ENCODE measurements around the gene BBX. TPM values are rescaled to one million over a fixed set of nuclear protein-coding genes. Genes with fewer than 3 reads are reported as not detected.

BBX gene
- total and polyA plus RNA-seq, 4 donors = 4.7 to 25.1 (median 20.5) TPM

- no peak for TF ChIP-seq NR2F2 (IDR thresholded peaks at IDR 0.05)
- TF ChIP-seq TAF1 (conservative IDR thresholded peaks at IDR 0.05) = peak; percentile 24
- H3K4me1 ChIP-seq (ENCODE audit: control insufficient read depth in 4 of 4, insufficient read depth in 4 of 4, low read length in 3 of 4) = peaks cover 2 to 12% (median 9%) of the 10 kb centered on the region in 4 donors
- under 1% methylated on average over 40 of the region's 40 CpGs for WGBS
Observed at GRCh38 chr3:107523539-107524325, 970 bp downstream of the BBX start.

DNA sequence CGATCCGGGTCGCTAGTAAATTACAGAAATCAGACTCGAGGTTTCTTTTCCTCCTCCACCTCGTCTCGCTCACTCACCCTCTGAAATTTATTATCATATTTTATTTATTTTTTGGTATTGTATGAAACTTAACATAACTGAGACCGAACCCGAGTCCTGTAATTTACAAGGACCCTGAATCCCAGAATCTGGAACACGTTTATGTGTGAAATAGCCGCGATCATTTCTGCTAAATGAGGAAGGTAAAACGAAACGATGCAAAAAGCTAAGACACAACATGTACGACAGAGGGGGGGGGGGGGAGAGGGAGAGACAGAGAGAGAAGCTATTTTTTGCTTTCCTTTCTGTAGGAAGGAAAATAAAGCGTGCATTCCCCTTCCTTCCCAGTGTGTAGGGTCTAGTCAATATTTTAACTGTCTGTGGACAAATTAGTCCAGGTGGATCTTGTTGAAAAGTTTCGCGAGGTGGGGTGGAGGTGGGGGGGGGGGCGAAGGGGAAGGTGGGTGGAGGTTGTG, 1.6 kb downstream of the BBX start:
- peaks cover 0 to 1% (median 0%) of the 10 kb centered on the region in 4 donors for H3K36me3 ChIP-seq (ENCODE audit: control insufficient read depth in 4 of 4, insufficient read depth in 3 of 4, low read depth in 1 of 4, low read length in 3 of 4)
- H3K4me3 ChIP-seq (ENCODE audit: low read depth in 1 of 3, low read length in 3 of 3) = peak overlapping the region; percentile 80 to 95 (median 95)
- TF ChIP-seq, protein P1, sequence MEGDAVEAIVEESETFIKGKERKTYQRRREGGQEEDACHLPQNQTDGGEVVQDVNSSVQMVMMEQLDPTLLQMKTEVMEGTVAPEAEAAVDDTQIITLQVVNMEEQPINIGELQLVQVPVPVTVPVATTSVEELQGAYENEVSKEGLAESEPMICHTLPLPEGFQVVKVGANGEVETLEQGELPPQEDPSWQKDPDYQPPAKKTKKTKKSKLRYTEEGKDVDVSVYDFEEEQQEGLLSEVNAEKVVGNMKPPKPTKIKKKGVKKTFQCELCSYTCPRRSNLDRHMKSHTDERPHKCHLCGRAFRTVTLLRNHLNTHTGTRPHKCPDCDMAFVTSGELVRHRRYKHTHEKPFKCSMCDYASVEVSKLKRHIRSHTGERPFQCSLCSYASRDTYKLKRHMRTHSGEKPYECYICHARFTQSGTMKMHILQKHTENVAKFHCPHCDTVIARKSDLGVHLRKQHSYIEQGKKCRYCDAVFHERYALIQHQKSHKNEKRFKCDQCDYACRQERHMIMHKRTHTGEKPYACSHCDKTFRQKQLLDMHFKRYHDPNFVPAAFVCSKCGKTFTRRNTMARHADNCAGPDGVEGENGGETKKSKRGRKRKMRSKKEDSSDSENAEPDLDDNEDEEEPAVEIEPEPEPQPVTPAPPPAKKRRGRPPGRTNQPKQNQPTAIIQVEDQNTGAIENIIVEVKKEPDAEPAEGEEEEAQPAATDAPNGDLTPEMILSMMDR (IDR thresholded peaks at IDR 0.05; ENCODE audit: low read depth, low read length, missing input control) = no peak
- TF ChIP-seq TAF1 (conservative IDR thresholded peaks at IDR 0.05) (no peak), HNF4A (conservative IDR thresholded peaks at IDR 0.05) (no peak), EGR1 (IDR thresholded peaks at IDR 0.05; ENCODE audit: low read depth in 2 of 2) (no peak), RXRA (IDR thresholded peaks at IDR 0.05) (no peak)
- no peaks in the 10 kb centered on the region for H3K9me3 ChIP-seq (ENCODE audit: control insufficient read depth in 4 of 4, low read length in 3 of 4)
- no peaks in the 10 kb centered on the region for H3K27me3 ChIP-seq (ENCODE audit: control insufficient read depth in 4 of 4, insufficient read depth in 4 of 4, low read length in 3 of 4)
- peak overlapping the region; percentile 79 to 95 for H3K27ac ChIP-seq (ENCODE audit: low read depth in 1 of 2, low read length in 2 of 2)
- DNase-seq (ENCODE audit: low spot score) = no peak
- H3K4me1 ChIP-seq (ENCODE audit: control insufficient read depth in 4 of 4, insufficient read depth in 4 of 4, low read length in 3 of 4) = peaks cover 2 to 12% (median 9%) of the 10 kb centered on the region in 4 donors
- peak overlapping the region; percentile 57 to 89 for H3K9ac ChIP-seq (ENCODE audit: low read depth in 1 of 2, low read length in 2 of 2)
- WGBS = under 1% methylated on average over 18 of the region's 18 CpGs

More at GRCh38 chr3:107523539-107524325, 970 bp downstream of the BBX start:
- peak; percentile 67 for DNase-seq (ENCODE audit: low spot score)
- H3K9ac ChIP-seq (ENCODE audit: low read depth in 1 of 2, low read length in 2 of 2) = peak overlapping the region; percentile 57 to 89
- no peaks in the 10 kb centered on the region for H3K9me3 ChIP-seq (ENCODE audit: control insufficient read depth in 4 of 4, low read length in 3 of 4)
- H3K27me3 ChIP-seq (ENCODE audit: control insufficient read depth in 4 of 4, insufficient read depth in 4 of 4, low read length in 3 of 4) = no peaks in the 10 kb centered on the region
- peaks cover 0 to 1% (median 0%) of the 10 kb centered on the region in 4 donors for H3K36me3 ChIP-seq (ENCODE audit: control insufficient read depth in 4 of 4, insufficient read depth in 3 of 4, low read depth in 1 of 4, low read length in 3 of 4)
- H3K4me3 ChIP-seq (ENCODE audit: low read depth in 1 of 3, low read length in 3 of 3) = peak overlapping the region; percentile 80 to 95 (median 95)
- H3K27ac ChIP-seq (ENCODE audit: low read depth in 1 of 2, low read length in 2 of 2) = peak overlapping the region; percentile 79 to 95

GRCh38 chr3:107524841-107525643, 2.3 kb downstream of the BBX start:
- no peak for TF ChIP-seq RXRA (IDR thresholded peaks at IDR 0.05)
- TF ChIP-seq TAF1 (conservative IDR thresholded peaks at IDR 0.05) = peak; percentile 27
- no peak for TF ChIP-seq NR2F2 (IDR thresholded peaks at IDR 0.05)
- no peak for TF ChIP-seq RAD21 (IDR thresholded peaks at IDR 0.05)
- no peak for TF ChIP-seq GABPA (IDR thresholded peaks at IDR 0.05 in 1 of 2, conservative IDR thresholded peaks at IDR 0.05 in 1 of 2)
- TF ChIP-seq, protein P2, sequence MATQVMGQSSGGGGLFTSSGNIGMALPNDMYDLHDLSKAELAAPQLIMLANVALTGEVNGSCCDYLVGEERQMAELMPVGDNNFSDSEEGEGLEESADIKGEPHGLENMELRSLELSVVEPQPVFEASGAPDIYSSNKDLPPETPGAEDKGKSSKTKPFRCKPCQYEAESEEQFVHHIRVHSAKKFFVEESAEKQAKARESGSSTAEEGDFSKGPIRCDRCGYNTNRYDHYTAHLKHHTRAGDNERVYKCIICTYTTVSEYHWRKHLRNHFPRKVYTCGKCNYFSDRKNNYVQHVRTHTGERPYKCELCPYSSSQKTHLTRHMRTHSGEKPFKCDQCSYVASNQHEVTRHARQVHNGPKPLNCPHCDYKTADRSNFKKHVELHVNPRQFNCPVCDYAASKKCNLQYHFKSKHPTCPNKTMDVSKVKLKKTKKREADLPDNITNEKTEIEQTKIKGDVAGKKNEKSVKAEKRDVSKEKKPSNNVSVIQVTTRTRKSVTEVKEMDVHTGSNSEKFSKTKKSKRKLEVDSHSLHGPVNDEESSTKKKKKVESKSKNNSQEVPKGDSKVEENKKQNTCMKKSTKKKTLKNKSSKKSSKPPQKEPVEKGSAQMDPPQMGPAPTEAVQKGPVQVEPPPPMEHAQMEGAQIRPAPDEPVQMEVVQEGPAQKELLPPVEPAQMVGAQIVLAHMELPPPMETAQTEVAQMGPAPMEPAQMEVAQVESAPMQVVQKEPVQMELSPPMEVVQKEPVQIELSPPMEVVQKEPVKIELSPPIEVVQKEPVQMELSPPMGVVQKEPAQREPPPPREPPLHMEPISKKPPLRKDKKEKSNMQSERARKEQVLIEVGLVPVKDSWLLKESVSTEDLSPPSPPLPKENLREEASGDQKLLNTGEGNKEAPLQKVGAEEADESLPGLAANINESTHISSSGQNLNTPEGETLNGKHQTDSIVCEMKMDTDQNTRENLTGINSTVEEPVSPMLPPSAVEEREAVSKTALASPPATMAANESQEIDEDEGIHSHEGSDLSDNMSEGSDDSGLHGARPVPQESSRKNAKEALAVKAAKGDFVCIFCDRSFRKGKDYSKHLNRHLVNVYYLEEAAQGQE (IDR thresholded peaks at IDR 0.05) = no peak
- no peak for TF ChIP-seq HNF4G (IDR thresholded peaks at IDR 0.05)
- no peak for TF ChIP-seq ZBTB33 (IDR thresholded peaks at IDR 0.05)
- no peak for TF ChIP-seq FOXA2 (IDR thresholded peaks at IDR 0.05)
- TF ChIP-seq FOXA1 (IDR thresholded peaks at IDR 0.05) = no peak
- TF ChIP-seq YY1 (IDR thresholded peaks at IDR 0.05) = peak; percentile 44
- TF ChIP-seq, protein P1 (IDR thresholded peaks at IDR 0.05; ENCODE audit: low read depth, low read length, missing input control) = no peak
- Histone ChIP-seq H3K4me3 (ENCODE audit: low read depth in 1 of 3, low read length in 3 of 3) (peak overlapping the region; percentile 80 to 95 (median 95)), H3K4me1 (ENCODE audit: control insufficient read depth in 4 of 4, insufficient read depth in 4 of 4, low read length in 3 of 4) (peaks cover 2 to 12% (median 9%) of the 10 kb centered on the region in 4 donors), H3K9me3 (ENCODE audit: control insufficient read depth in 4 of 4, low read length in 3 of 4) (no peaks in the 10 kb centered on the region), H3K27ac (ENCODE audit: low read depth in 1 of 2, low read length in 2 of 2) (peak overlapping the region; percentile 79 to 95), H3K9ac (ENCODE audit: low read depth in 1 of 2, low read length in 2 of 2) (peak overlapping the region; percentile 68 to 87), H3K27me3 (ENCODE audit: control insufficient read depth in 4 of 4, insufficient read depth in 4 of 4, low read length in 3 of 4) (no peaks in the 10 kb centered on the region), H3K36me3 (ENCODE audit: control insufficient read depth in 4 of 4, insufficient read depth in 3 of 4, low read depth in 1 of 4, low read length in 3 of 4) (peaks cover 0 to 1% (median 0%) of the 10 kb centered on the region in 4 donors)
- under 1% methylated on average over 70 of the region's 70 CpGs for WGBS
- DNase-seq (ENCODE audit: low spot score) = peak; percentile 68
